Measurements from ENCODE around the gene FCHSD1. TPM values are rescaled to one million over a fixed set of nuclear protein-coding genes. Genes with fewer than 3 reads are reported as not detected.

Gene FCHSD1
- total and polyA plus RNA-seq, 10 of the 15 experiments (the other 5 are each of a cell fraction or from before 2014, with no cell fraction given) = 0.97 to 22.8 (median 10.7) TPM

GRCh38 chr5:141672071-141672840 is 21.0 kb upstream of the FCHSD1 start:
- in situ Hi-C loops (cut with MboI) (loop anchor here (10.0 kb wide), 1 partner anchor 463 kb away; no protein-coding TSS in a partner anchor), intact Hi-C loops (cut with micrococcal nuclease; ENCODE audit: unreplicated experiment) (no loop called here)
- ChIA-PET POLR2A (no interaction called here), SMC1A (ENCODE audit: uncharacterized antibody, unreplicated experiment) (no interaction called here), RAD21 (ENCODE audit: unreplicated experiment) (interaction anchor here (0.6 kb wide), 1 partner anchor 344 kb away, joined by 3 read pairs; no protein-coding TSS in a partner anchor), CTCF (interaction anchor here (1.2 to 1.5 kb wide), 3 partner anchors 20 to 286 kb away, joined by 3 to 4 read pairs (median 3); no protein-coding TSS in a partner anchor)
- Histone ChIP-seq H3K27ac (ENCODE audit: control insufficient read depth, insufficient read depth) (no peak overlapping the region), H3K79me2 (ENCODE audit: control insufficient read depth, insufficient read depth, low read length) (no peaks in the 10 kb centered on the region), H3K4me3 (no peak overlapping the region), H3K4me2 (ENCODE audit: control insufficient read depth, insufficient read depth) (no peak overlapping the region), H3K9me3 (replicated peaks; ENCODE audit: control insufficient read depth, insufficient read depth, low read length) (no peaks in the 10 kb centered on the region), H3K4me1 (ENCODE audit: control insufficient read depth, insufficient read depth, low read length) (no peaks in the 10 kb centered on the region), H3K27me3 (replicated peaks in 1 of 2; ENCODE audit: control insufficient read depth in 2 of 2, insufficient read depth in 2 of 2, low read length in 1 of 2) (no peaks in the 10 kb centered on the region; a peak in 2 of 4 replicates), H2AFZ (ENCODE audit: control insufficient read depth, low read depth, low read length) (no peak overlapping the region), H4K20me1 (ENCODE audit: control insufficient read depth, insufficient read depth) (no peaks in the 10 kb centered on the region), H3K9ac (ENCODE audit: control insufficient read depth, insufficient read depth, low read length) (no peak overlapping the region), H3K36me3 (ENCODE audit: control insufficient read depth in 2 of 2, insufficient read depth in 2 of 2, low read length in 1 of 2) (no peaks in the 10 kb centered on the region)
- DNase-seq (ENCODE audit: low read depth, low spot score) (no peak), FAIRE-seq (no peak), ATAC-seq (no peak)
- BruUV-seq (replicated peaks) = no TSS peak
- WGBS (ENCODE audit: insufficient coverage, insufficient replicate concordance, low lambda C conversion rate, missing lambda C conversion rate) = 40% methylated on average over 23 of the region's 23 CpGs
- TF ChIP-seq ZNF217 (IDR thresholded peaks at IDR 0.05) (no peak), POLR2AphosphoS2 (IDR thresholded peaks at IDR 0.05; ENCODE audit: low read depth, low read length) (no peak), GABPA (IDR thresholded peaks at IDR 0.05; ENCODE audit: low read depth) (no peak), CBX3 (IDR thresholded peaks at IDR 0.05; ENCODE audit: borderline replicate concordance, low read depth) (no peak), CUX1 (IDR thresholded peaks at IDR 0.05; ENCODE audit: insufficient replicate concordance, low read depth, low read length) (no peak), EZH2 (IDR thresholded peaks at IDR 0.05; ENCODE audit: borderline replicate concordance, control insufficient read depth, low read depth, low read length) (no peak), USF2 (IDR thresholded peaks at IDR 0.05; ENCODE audit: borderline replicate concordance, low read depth, low read length) (no peak), ASH2L (IDR thresholded peaks at IDR 0.05; ENCODE audit: borderline replicate concordance, low read depth) (no peak), NRF1 (conservative IDR thresholded peaks at IDR 0.05; ENCODE audit: low read depth, low read length) (no peak), HDGF (IDR thresholded peaks at IDR 0.05) (no peak), NR2F1 (conservative IDR thresholded peaks at IDR 0.05) (no peak), TBL1XR1 (IDR thresholded peaks at IDR 0.05; ENCODE audit: low read depth, low read length) (no peak), ZNF384 (IDR thresholded peaks at IDR 0.05; ENCODE audit: borderline replicate concordance, low read depth, low read length) (no peak)
